Measurements from ENCODE around the gene CACNA1G.

Gene CACNA1G

DNA sequence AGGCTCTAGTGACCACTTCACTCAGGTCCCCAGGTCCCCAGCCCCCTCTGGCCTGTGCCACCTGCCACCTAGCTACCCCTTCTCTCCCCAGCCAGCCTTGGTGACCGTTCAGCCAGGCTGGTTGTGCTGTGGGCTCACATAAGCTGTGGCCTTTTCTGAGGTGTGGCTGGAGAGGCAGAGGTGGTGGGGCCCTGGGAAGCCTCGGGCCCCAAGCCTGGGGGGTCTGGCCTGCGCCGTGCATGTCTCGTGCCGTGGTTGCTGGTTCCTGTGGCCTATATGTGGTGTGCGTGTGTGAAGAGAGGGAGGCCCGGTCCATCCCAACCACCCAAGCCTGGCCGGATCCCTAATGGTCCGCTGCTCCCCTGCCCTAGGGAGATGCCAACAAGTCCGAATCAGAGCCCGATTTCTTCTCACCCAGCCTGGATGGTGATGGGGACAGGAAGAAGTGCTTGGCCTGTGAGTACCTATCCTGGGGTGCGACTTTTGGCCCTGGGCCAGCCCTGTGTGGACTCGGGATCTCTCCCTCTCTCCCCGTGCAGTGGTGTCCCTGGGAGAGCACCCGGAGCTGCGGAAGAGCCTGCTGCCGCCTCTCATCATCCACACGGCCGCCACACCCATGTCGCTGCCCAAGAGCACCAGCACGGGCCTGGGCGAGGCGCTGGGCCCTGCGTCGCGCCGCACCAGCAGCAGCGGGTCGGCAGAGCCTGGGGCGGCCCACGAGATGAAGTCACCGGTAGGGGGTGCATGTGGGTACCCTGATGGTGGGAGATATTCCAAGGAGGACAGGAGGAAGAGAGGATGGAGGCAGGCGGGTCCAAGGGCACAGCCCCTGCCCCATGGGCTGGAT, 35.9 kb downstream of the CACNA1G start:
- peaks cover 9% of the 10 kb centered on the region for H3K4me1 ChIP-seq (ENCODE audit: control insufficient read depth, low read length)
- H3K27me3 ChIP-seq (ENCODE audit: control insufficient read depth, low read length) = no peaks in the 10 kb centered on the region
- H3K79me2 ChIP-seq (ENCODE audit: control insufficient read depth, low read length) = no peaks in the 10 kb centered on the region
- no peak overlapping the region for H3K4me3 ChIP-seq (ENCODE audit: low read length)
- H3F3A ChIP-seq (ENCODE audit: control insufficient read depth, insufficient read depth) = no peaks in the 10 kb centered on the region
- no peak overlapping the region for H3K27ac ChIP-seq (ENCODE audit: low read depth, low read length)
- no peaks in the 10 kb centered on the region for H3K36me3 ChIP-seq (ENCODE audit: control insufficient read depth, low read length)
- no peaks in the 10 kb centered on the region for H3K9me2 ChIP-seq (replicated peaks; ENCODE audit: control insufficient read depth, low read length)
- H3K4me2 ChIP-seq (ENCODE audit: low read length) = no peak overlapping the region
- no peak for TF ChIP-seq EZH2phosphoT487 (IDR thresholded peaks at IDR 0.05; ENCODE audit: borderline replicate concordance, low read length)
- TF ChIP-seq, protein P1, sequence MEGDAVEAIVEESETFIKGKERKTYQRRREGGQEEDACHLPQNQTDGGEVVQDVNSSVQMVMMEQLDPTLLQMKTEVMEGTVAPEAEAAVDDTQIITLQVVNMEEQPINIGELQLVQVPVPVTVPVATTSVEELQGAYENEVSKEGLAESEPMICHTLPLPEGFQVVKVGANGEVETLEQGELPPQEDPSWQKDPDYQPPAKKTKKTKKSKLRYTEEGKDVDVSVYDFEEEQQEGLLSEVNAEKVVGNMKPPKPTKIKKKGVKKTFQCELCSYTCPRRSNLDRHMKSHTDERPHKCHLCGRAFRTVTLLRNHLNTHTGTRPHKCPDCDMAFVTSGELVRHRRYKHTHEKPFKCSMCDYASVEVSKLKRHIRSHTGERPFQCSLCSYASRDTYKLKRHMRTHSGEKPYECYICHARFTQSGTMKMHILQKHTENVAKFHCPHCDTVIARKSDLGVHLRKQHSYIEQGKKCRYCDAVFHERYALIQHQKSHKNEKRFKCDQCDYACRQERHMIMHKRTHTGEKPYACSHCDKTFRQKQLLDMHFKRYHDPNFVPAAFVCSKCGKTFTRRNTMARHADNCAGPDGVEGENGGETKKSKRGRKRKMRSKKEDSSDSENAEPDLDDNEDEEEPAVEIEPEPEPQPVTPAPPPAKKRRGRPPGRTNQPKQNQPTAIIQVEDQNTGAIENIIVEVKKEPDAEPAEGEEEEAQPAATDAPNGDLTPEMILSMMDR (IDR thresholded peaks at IDR 0.05; ENCODE audit: low read depth, low read length, poor library complexity, severe bottlenecking) = no peak
- no peaks in the 10 kb centered on the region for H3K9me3 ChIP-seq (ENCODE audit: control insufficient read depth, insufficient read depth, low read length)
- H4K20me1 ChIP-seq (ENCODE audit: control insufficient read depth, insufficient read depth, low read depth, low read length) = no peaks in the 10 kb centered on the region

DNA sequence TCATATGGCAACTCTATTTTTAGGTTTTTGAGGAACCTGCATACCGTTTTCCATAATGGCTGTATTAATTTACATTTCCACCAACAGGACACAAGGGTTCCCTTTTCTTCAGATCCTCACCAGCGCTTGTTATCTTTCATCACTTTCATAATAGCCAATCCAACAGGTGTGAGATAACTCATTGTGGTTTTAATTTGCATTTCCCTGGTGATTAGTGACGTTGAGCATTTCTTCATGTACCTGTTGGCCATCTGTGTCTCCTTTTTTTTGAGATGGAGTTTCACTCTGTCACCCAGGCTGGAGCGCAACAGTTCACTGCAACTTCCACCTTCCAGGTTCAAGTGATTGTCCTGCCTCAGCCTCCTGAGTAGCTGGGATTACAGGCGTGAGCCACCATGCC, 38.0 kb downstream of the CACNA1G start:
- H3K4me3 ChIP-seq (ENCODE audit: low read length) = no peak overlapping the region
- no peaks in the 10 kb centered on the region for H3F3A ChIP-seq (ENCODE audit: control insufficient read depth, insufficient read depth)
- TF ChIP-seq, protein P1 (IDR thresholded peaks at IDR 0.05; ENCODE audit: low read depth, low read length, poor library complexity, severe bottlenecking) = no peak
- TF ChIP-seq EZH2phosphoT487 (IDR thresholded peaks at IDR 0.05; ENCODE audit: borderline replicate concordance, low read length) = no peak
- no peaks in the 10 kb centered on the region for H3K79me2 ChIP-seq (ENCODE audit: control insufficient read depth, low read length)
- no peaks in the 10 kb centered on the region for H3K9me3 ChIP-seq (ENCODE audit: control insufficient read depth, insufficient read depth, low read length)
- H4K20me1 ChIP-seq (ENCODE audit: control insufficient read depth, insufficient read depth, low read depth, low read length) = no peaks in the 10 kb centered on the region
- H3K4me2 ChIP-seq (ENCODE audit: low read length) = no peak overlapping the region
- H3K36me3 ChIP-seq (ENCODE audit: control insufficient read depth, low read length) = no peaks in the 10 kb centered on the region
- no peak overlapping the region for H3K27ac ChIP-seq (ENCODE audit: low read depth, low read length)
- H3K9me2 ChIP-seq (replicated peaks; ENCODE audit: control insufficient read depth, low read length) = no peaks in the 10 kb centered on the region
- no peaks in the 10 kb centered on the region for H3K27me3 ChIP-seq (ENCODE audit: control insufficient read depth, low read length)
- H3K4me1 ChIP-seq (ENCODE audit: control insufficient read depth, low read length) = peaks cover 9% of the 10 kb centered on the region

DNA sequence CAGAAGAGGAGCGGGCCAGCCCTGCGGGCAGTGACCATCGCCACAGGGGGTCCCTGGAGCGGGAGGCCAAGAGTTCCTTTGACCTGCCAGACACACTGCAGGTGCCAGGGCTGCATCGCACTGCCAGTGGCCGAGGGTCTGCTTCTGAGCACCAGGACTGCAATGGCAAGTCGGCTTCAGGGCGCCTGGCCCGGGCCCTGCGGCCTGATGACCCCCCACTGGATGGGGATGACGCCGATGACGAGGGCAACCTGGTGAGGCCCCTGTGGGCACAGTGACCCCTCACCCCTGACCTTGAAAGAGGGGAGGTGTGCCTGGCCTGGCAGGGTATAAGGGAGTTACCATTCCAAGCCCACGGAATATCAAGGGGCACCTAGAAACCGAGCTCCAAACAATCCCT, 39.1 kb downstream of the CACNA1G start:
- Histone ChIP-seq H3K4me1 (ENCODE audit: control insufficient read depth, low read length) (peaks cover 9% of the 10 kb centered on the region), H3K27ac (ENCODE audit: low read depth, low read length) (no peak overlapping the region), H3F3A (ENCODE audit: control insufficient read depth, insufficient read depth) (no peaks in the 10 kb centered on the region), H3K4me3 (ENCODE audit: low read length) (no peak overlapping the region), H3K27me3 (ENCODE audit: control insufficient read depth, low read length) (no peaks in the 10 kb centered on the region), H3K9me2 (replicated peaks; ENCODE audit: control insufficient read depth, low read length) (no peaks in the 10 kb centered on the region), H3K36me3 (ENCODE audit: control insufficient read depth, low read length) (no peaks in the 10 kb centered on the region), H4K20me1 (ENCODE audit: control insufficient read depth, insufficient read depth, low read depth, low read length) (no peaks in the 10 kb centered on the region), H3K4me2 (ENCODE audit: low read length) (no peak overlapping the region), H3K9me3 (ENCODE audit: control insufficient read depth, insufficient read depth, low read length) (no peaks in the 10 kb centered on the region), H3K79me2 (ENCODE audit: control insufficient read depth, low read length) (no peaks in the 10 kb centered on the region)
- TF ChIP-seq, protein P1 (IDR thresholded peaks at IDR 0.05; ENCODE audit: low read depth, low read length, poor library complexity, severe bottlenecking) = no peak
- no peak for TF ChIP-seq EZH2phosphoT487 (IDR thresholded peaks at IDR 0.05; ENCODE audit: borderline replicate concordance, low read length)
